Mucosa of descending colon (tissue), 3 donors: ENCODE measurements around the gene HOXA9. TPM values are rescaled to one million over a fixed set of nuclear protein-coding genes. Genes with fewer than 3 reads are reported as not detected.

Experiments
- ATAC-seq: fragments of 200-7000 bp; cut with Tn5 transposase; one replicate; pipeline ENCODE4 v1.9.1; 2020; ENCODE audit warnings: mild to moderate bottlenecking, moderate library complexity
- DNase-seq, 3 donors: peaks; one replicate each; pipeline ENCODE4 v3.0.0-alpha.2; 2020
- H3K36me3 ChIP-seq: fragments of 200-600 bp; one replicate; pipeline ENCODE4 v1.8.0; 2021; ENCODE audit warnings: low read depth, mild to moderate bottlenecking
- H3K4me1 ChIP-seq: fragments of 200-600 bp; one replicate; pipeline ENCODE4 v1.8.0; 2021; ENCODE audit warnings: low read depth, mild to moderate bottlenecking
- H3K4me3 ChIP-seq: fragments of 200-600 bp; one replicate; pipeline ENCODE4 v1.8.0; 2021; ENCODE audit warnings: mild to moderate bottlenecking
- H3K9me3 ChIP-seq: fragments of 200-600 bp; one replicate; pipeline ENCODE4 v1.8.0; 2021; ENCODE audit warnings: mild to moderate bottlenecking
- intact Hi-C, 2 donors: fragments of 100-400 bp; cut with DNase I in 1 of 2; cut with micrococcal nuclease in 1 of 2; formaldehyde crosslinking; loops; one replicate each; pipeline versions ENCODE4 v1.11.0 to v1.11.1; 2022; cut with DNase I, micrococcal nuclease
- total RNA-seq, 3 donors: library from RNA; stranded (reverse); fragmentation: NEBNext Ultra II Directional in 2 of 3; extraction: Animal tissue kit (Norgen Biotek cat#: 25700) in 2 of 3; gene quantifications; one replicate each; pipeline versions ENCODE4 v1.2.1 to v1.2.4, GENCODE V29; 2021 to 2023
- TF ChIP-seq, protein P1 (sequence below): fragments of 200-600 bp; IDR thresholded peaks from one replicate; pipeline ENCODE4 v1.8.0; 2022; ENCODE audit warnings: antibody characterized with exemption, mild to moderate bottlenecking
- donor health status: DM: no; HTN: no; CAD: no; lungs with moderate emphysema.
- donor health status: DM: no; HTN: no; CAD: no.
- donor health status: DM: no; HTN: yes; CAD: no.

The HOXA9 gene
- total RNA-seq, 3 donors from 2014 or later, result 22.0 to 27.9 (median 25.0) TPM

GRCh38 chr7:27166531-27167505 lies 1.5 kb upstream of the HOXA9 start:
- ATAC-seq (no peak), DNase-seq (peak in 2 of 3 donors; percentile 63)
- Histone ChIP-seq H3K4me1 (peaks cover 9% of the 10 kb centered on the region), H3K36me3 (no peaks in the 10 kb centered on the region), H3K4me3 (peak overlapping the region; percentile 5), H3K9me3 (no peaks in the 10 kb centered on the region)
- TF ChIP-seq, protein P1, sequence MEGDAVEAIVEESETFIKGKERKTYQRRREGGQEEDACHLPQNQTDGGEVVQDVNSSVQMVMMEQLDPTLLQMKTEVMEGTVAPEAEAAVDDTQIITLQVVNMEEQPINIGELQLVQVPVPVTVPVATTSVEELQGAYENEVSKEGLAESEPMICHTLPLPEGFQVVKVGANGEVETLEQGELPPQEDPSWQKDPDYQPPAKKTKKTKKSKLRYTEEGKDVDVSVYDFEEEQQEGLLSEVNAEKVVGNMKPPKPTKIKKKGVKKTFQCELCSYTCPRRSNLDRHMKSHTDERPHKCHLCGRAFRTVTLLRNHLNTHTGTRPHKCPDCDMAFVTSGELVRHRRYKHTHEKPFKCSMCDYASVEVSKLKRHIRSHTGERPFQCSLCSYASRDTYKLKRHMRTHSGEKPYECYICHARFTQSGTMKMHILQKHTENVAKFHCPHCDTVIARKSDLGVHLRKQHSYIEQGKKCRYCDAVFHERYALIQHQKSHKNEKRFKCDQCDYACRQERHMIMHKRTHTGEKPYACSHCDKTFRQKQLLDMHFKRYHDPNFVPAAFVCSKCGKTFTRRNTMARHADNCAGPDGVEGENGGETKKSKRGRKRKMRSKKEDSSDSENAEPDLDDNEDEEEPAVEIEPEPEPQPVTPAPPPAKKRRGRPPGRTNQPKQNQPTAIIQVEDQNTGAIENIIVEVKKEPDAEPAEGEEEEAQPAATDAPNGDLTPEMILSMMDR, result no peak
- intact Hi-C loops, result loop anchor here (5.0 to 10.0 kb wide), 2 partner anchors 1302 to 1310 kb away; no protein-coding TSS in a partner anchor

GRCh38 chr7:27165996-27166530 lies 726 bp upstream of the HOXA9 start:
- H3K4me1 ChIP-seq, result peaks cover 10% of the 10 kb centered on the region
- peak overlapping the region; percentile 5 for H3K4me3 ChIP-seq
- ATAC-seq (peak; percentile 5), DNase-seq (peak in 2 of 3 donors; percentile 62 to 78)
- intact Hi-C loops, result loop anchor here (5.0 to 10.0 kb wide), 2 partner anchors 1301 to 1309 kb away; no protein-coding TSS in a partner anchor
- TF ChIP-seq, protein P1, result no peak
- no peaks in the 10 kb centered on the region for H3K36me3 ChIP-seq
- H3K9me3 ChIP-seq, result no peaks in the 10 kb centered on the region

- TF ChIP-seq, protein P1, result no peak
- peak in 2 of 3 donors; percentile 66 to 76 for DNase-seq
- H3K4me3 ChIP-seq, result peak overlapping the region; percentile 48
- intact Hi-C loops, result loop anchor here (5.0 to 10.0 kb wide), 3 partner anchors 797 to 1307 kb away; no protein-coding TSS in a partner anchor
- no peaks in the 10 kb centered on the region for H3K9me3 ChIP-seq
- ATAC-seq, result no peak
- no peaks in the 10 kb centered on the region for H3K36me3 ChIP-seq
- peaks cover 10% of the 10 kb centered on the region for H3K4me1 ChIP-seq
Measured at GRCh38 chr7:27164367-27165088, 809 bp downstream of the HOXA9 start.

GRCh38 chr7:27164045-27164366 lies 1.3 kb downstream of the HOXA9 start:
- DNase-seq, result no peak
- no peak for ATAC-seq
- Histone ChIP-seq H3K4me3 (peak overlapping the region; percentile 48), H3K9me3 (no peaks in the 10 kb centered on the region), H3K4me1 (peaks cover 10% of the 10 kb centered on the region), H3K36me3 (no peaks in the 10 kb centered on the region)
- intact Hi-C loops, result loop anchor here (5.0 to 10.0 kb wide), 2 partner anchors 797 to 1299 kb away; no protein-coding TSS in a partner anchor
- TF ChIP-seq, protein P1, result no peak

DNA sequence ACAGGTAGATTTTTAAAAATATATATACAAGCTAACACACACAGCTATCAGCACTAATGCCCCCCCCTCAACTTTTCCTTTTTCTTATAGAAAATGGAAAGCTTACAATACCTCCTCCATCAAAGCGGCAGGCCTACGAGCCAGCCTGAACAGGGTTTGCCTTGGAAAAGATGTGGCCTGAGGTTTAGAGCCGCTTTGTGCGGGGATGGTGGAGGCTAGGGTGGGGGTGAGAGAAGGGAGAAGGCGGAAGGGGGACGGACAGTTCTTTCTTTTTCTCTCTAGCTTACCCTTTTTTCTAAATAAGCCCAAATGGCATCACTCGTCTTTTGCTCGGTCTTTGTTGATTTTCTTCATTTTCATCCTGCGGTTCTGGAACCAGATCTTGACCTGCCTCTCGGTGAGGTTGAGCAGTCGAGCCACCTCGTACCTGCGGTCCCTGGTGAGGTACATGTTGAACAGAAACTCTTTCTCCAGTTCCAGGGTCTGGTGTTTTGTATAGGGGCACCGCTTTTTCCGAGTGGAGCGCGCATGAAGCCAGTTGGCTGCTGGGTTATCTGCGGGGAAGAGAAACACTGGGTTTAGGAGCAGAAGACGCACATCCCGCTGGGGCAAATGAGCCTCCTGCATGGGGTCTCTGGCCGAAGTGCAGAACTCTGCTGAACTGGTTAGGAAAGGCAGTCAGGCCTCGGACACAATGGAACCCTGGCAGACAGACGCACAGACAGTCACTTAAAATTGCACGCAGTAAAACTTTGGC lies 1.9 kb downstream of the HOXA9 start:
- DNase-seq (peak in 1 of 3 donors; percentile 49), ATAC-seq (no peak)
- peak overlapping the region; percentile 48 for H3K4me3 ChIP-seq
- H3K9me3 ChIP-seq, result no peaks in the 10 kb centered on the region
- no peaks in the 10 kb centered on the region for H3K36me3 ChIP-seq
- intact Hi-C loops, result loop anchor here (5.0 to 10.0 kb wide), 2 partner anchors 796 to 1299 kb away; no protein-coding TSS in a partner anchor
- H3K4me1 ChIP-seq, result peaks cover 10% of the 10 kb centered on the region
- TF ChIP-seq, protein P1, result no peak
